SU-DHL-6 (cell line): Measurements from ENCODE around the gene TAB2.

Source experiments
- H2AFZ ChIP-seq: fragments of 200-600 bp; sonication (generic); 2 replicates; pipeline ENCODE4 v1.6.1; 2014; ENCODE audit warnings: low read depth, mild to moderate bottlenecking, moderate library complexity, mixed read lengths, antibody characterized with exemption, low read length; ENCODE audit not compliant: severe bottlenecking
- H3F3A ChIP-seq: fragments of 200-600 bp; shearing (Covaris generic); 2 replicates; pipeline ENCODE4 v1.6.0; 2016; ENCODE audit warnings: antibody characterized with exemption, mild to moderate bottlenecking; ENCODE audit not compliant: insufficient read depth
- H3K27ac ChIP-seq: fragments of 200-600 bp; sonication (generic); 2 replicates; pipeline ENCODE4 v1.5.1; 2016; ENCODE audit warnings: low read depth, mild to moderate bottlenecking, low read length, moderate library complexity, mixed read lengths
- H3K27me3 ChIP-seq: fragments of 200-600 bp; sonication (generic), shearing (Covaris generic); 2 replicates; pipeline ENCODE4 v1.6.0; 2014; ENCODE audit warnings: mild to moderate bottlenecking, low read length
- H3K36me3 ChIP-seq: fragments of 200-600 bp; sonication (generic); 2 replicates; pipeline ENCODE4 v1.6.1; 2014; ENCODE audit warnings: mild to moderate bottlenecking, low read length, mixed read lengths
- H3K4me2 ChIP-seq: fragments of 300-600, 200-600 bp; shearing (Covaris generic), sonication (generic); 2 replicates; pipeline ENCODE4 v1.6.0; 2014; ENCODE audit warnings: low read length, low read depth, mild to moderate bottlenecking; ENCODE audit not compliant: poor library complexity, severe bottlenecking
- H3K4me3 ChIP-seq: fragments of 200-600 bp; sonication (generic); 2 replicates; pipeline ENCODE4 v1.5.1; 2014; ENCODE audit warnings: antibody characterized with exemption, low read length, mild to moderate bottlenecking, mixed read lengths; ENCODE audit not compliant: insufficient read depth, poor library complexity, severe bottlenecking
- H3K79me2 ChIP-seq: fragments of 200-600 bp; sonication (generic); 2 replicates; pipeline ENCODE4 v1.6.1; 2014; ENCODE audit warnings: mild to moderate bottlenecking, low read length, moderate library complexity; ENCODE audit not compliant: insufficient read depth
- H3K9ac ChIP-seq: fragments of 200-600 bp; sonication (generic); 2 replicates; pipeline ENCODE4 v1.7.0; 2014; ENCODE audit warnings: mild to moderate bottlenecking, low read length
- H3K9me2 ChIP-seq: fragments of 200-600 bp; sonication (generic); replicated peaks from 2 replicates; pipeline ENCODE4 v1.6.1; 2014; ENCODE audit warnings: low read length; ENCODE audit not compliant: insufficient read depth
- H3K9me3 ChIP-seq: fragments of 200-600 bp; sonication (generic); 2 replicates; pipeline ENCODE4 v1.6.1; 2014; ENCODE audit warnings: low read length, mixed read lengths; ENCODE audit not compliant: insufficient read depth
- H4K20me1 ChIP-seq: fragments of 200-600 bp; sonication (generic); 2 replicates; pipeline ENCODE4 v1.6.1; 2014; ENCODE audit warnings: low read depth, mild to moderate bottlenecking, antibody characterized with exemption, low read length, moderate library complexity, mixed read lengths
- CTCF ChIP-seq: fragments of 200-600 bp; sonication (generic); IDR thresholded peaks from one replicate; pipeline ENCODE4 v1.5.1; 2017; ENCODE audit warnings: antibody characterized with exemption, mild to moderate bottlenecking, low read length, moderate library complexity; ENCODE audit not compliant: insufficient read depth, poor library complexity, severe bottlenecking
- EZH2phosphoT487 ChIP-seq: fragments of 200-600 bp; sonication (generic), shearing (Covaris generic); conservative IDR thresholded peaks from 2 replicates; pipeline ENCODE4 v1.6.1; 2018; ENCODE audit warnings: mild to moderate bottlenecking, antibody characterized with exemption, low read length, moderate library complexity, mixed read lengths

TAB2 gene

GRCh38 chr6:149392535-149392934, 75.0 kb downstream of the TAB2 start:
- Histone ChIP-seq H3K9me3 (no peaks in the 10 kb centered on the region), H3K9me2 (no peaks in the 10 kb centered on the region), H4K20me1 (no peaks in the 10 kb centered on the region), H3K9ac (no peak overlapping the region), H3K36me3 (peaks cover 5% of the 10 kb centered on the region), H2AFZ (no peak overlapping the region), H3F3A (peaks cover 4% of the 10 kb centered on the region; the same call in 1 of the 2 replicates), H3K4me2 (no peak overlapping the region), H3K79me2 (0 out of 2 replicates have a peak, but pooled peaks cover 14% of the 10 kb centered on the region), H3K27ac (no peak overlapping the region), H3K4me3 (no peak overlapping the region), H3K27me3 (no peaks in the 10 kb centered on the region)
- TF ChIP-seq EZH2phosphoT487 (no peak), CTCF (no peak)

- no peaks in the 10 kb centered on the region for H3K27me3 ChIP-seq
- peaks cover 11% of the 10 kb centered on the region for H3K36me3 ChIP-seq
- no peak overlapping the region for H3K27ac ChIP-seq
- H2AFZ ChIP-seq, result no peak overlapping the region
- TF ChIP-seq CTCF (no peak), EZH2phosphoT487 (no peak)
- no peaks in the 10 kb centered on the region for H3K9me2 ChIP-seq
- H3K79me2 ChIP-seq, result 0 out of 2 replicates have a peak, but pooled peaks cover 12% of the 10 kb centered on the region
- no peak overlapping the region for H3K9ac ChIP-seq
- H3K4me3 ChIP-seq, result no peak overlapping the region
- H3K4me2 ChIP-seq, result no peak overlapping the region
- peaks cover 4% of the 10 kb centered on the region; the same call in 1 of the 2 replicates for H3F3A ChIP-seq
- no peaks in the 10 kb centered on the region for H4K20me1 ChIP-seq
- H3K9me3 ChIP-seq, result no peaks in the 10 kb centered on the region
These were observed 75.6 kb downstream of the TAB2 start for GRCh38 chr6:149393002-149393679.

GRCh38 chr6:149395185-149395584, 77.7 kb downstream of the TAB2 start:
- Histone ChIP-seq H3K27ac (no peak overlapping the region), H3K27me3 (no peaks in the 10 kb centered on the region), H3K79me2 (0 out of 2 replicates have a peak, but pooled peaks cover 10% of the 10 kb centered on the region), H4K20me1 (no peaks in the 10 kb centered on the region), H3K4me2 (no peak overlapping the region), H3K9me3 (no peaks in the 10 kb centered on the region), H3K4me3 (no peak overlapping the region), H2AFZ (no peak overlapping the region), H3K9me2 (no peaks in the 10 kb centered on the region), H3F3A (no peaks in the 10 kb centered on the region), H3K9ac (no peak overlapping the region), H3K36me3 (peaks cover 28% of the 10 kb centered on the region)
- TF ChIP-seq CTCF, result no peak
- no peak for TF ChIP-seq EZH2phosphoT487
